Measurements from ENCODE around the gene FRMD4B.

FRMD4B gene

DNA sequence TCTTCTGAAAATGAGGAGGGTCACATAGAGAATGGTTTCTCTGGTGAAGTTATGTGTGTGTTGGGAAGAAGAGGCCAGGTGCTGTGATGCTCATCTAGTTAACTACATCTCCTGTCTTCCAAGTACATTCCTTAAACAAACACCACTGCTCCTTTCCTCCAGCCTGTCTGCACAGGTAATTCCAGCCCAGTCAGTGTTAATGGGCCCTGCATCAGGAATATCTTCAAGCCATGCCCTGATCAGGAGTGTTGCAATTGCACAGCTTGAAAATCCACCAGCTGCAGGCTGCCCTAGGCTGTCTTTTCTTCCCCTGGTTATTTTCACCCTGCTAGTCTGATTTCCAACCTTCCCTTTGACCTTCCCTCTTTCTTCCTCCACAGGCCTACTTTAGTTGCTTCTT lies 221.6 kb downstream of the FRMD4B start:
- TF ChIP-seq CTCF (IDR thresholded peaks at IDR 0.05), result no peak

GRCh38 chr3:69162308-69162980 lies 223.4 kb downstream of the FRMD4B start:
- TF ChIP-seq CTCF (IDR thresholded peaks at IDR 0.05), result no peak

GRCh38 chr3:69161587-69162307 lies 224.1 kb downstream of the FRMD4B start:
- peak; percentile 97 for TF ChIP-seq CTCF (IDR thresholded peaks at IDR 0.05)

GRCh38 chr3:69160525-69160924 lies 225.4 kb downstream of the FRMD4B start:
- TF ChIP-seq CTCF (IDR thresholded peaks at IDR 0.05), result no peak

DNA sequence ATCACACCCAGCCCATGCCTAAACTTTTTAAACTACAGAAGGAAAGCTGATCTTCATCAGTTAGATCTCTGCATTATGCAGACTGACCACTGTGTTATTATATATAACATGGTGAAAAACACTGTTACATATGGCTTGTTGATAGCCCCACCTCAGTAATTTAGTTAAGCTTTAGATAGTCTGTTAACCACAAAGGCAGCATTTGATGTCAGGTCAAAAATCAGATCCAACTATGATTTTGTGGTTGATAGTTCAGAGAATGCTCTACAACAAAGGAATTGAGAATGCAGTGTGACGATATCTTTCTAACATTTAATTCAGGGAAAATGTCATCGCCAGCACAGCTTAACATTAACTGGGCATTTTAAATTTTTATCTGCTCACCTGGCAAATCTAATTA lies 225.8 kb downstream of the FRMD4B start:
- no peak for TF ChIP-seq CTCF (IDR thresholded peaks at IDR 0.05)

- no peak for TF ChIP-seq CTCF (IDR thresholded peaks at IDR 0.05)
Observed at GRCh38 chr3:69149586-69149985, 236.3 kb downstream of the FRMD4B start.

DNA sequence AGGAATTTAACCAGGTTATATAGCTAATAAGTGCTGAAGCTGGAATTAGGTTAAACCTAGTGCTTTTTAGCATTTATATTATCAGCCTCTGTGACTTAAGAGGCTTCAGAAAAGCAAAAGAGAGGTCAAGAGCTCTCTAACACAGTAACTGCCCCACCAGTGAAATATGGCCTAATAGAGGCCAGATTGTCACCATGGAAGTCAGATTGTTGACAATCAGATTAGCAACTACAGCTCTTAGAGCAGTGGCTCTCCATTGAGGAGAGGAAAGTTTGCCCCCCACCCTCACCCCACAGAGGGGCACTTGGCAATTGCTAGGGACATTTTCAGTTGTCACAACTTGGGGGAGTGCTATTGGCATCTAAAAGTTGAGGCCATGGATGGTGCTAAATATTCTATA lies 240.2 kb downstream of the FRMD4B start:
- no peak for TF ChIP-seq CTCF (IDR thresholded peaks at IDR 0.05)

Data from LNCAP (cell line).